PFSK-1 (cell line): Measurements from ENCODE around the gene DNAJC17.
A peak's percentile ranks its signal among the peaks of the same experiment; 100 is the strongest.

Experiments used
- FOXP2 ChIP-seq: optimal IDR thresholded peaks from 2 replicates; pipeline ENCODE3; 2011; ENCODE audit warnings: borderline replicate concordance, control low read depth, inconsistent platforms; ENCODE audit not compliant: insufficient read depth; ENCODE audit errors: extremely low read length, extremely low read depth
- POLR2AphosphoS5 ChIP-seq: IDR thresholded peaks from 2 replicates; pipeline ENCODE4 v1.6.1; 2012; ENCODE audit warnings: low read depth, mild to moderate bottlenecking, control low read depth, low read length, moderate library complexity
- SIN3A ChIP-seq: IDR thresholded peaks from 2 replicates; pipeline ENCODE4 v1.6.1; 2012; ENCODE audit warnings: mild to moderate bottlenecking, low read length, moderate library complexity, borderline replicate concordance; ENCODE audit not compliant: insufficient read depth
- TAF1 ChIP-seq: IDR thresholded peaks from 2 replicates; pipeline ENCODE4 v1.6.1; 2012; ENCODE audit warnings: low read length, control low read depth, borderline replicate concordance; ENCODE audit not compliant: insufficient read depth
- TF ChIP-seq, protein P1 (sequence below), 2 experiments: IDR thresholded peaks; 2 replicates each; pipeline versions ENCODE4 v1.6.1 to v1.8.0; 2011 to 2012; ENCODE audit warnings: low read depth in 2 of 2, low read length in 2 of 2, control low read depth in 1 of 2, inconsistent platforms in 1 of 2, mild to moderate bottlenecking in 1 of 2, moderate library complexity in 1 of 2; ENCODE audit not compliant: insufficient read depth in 1 of 2

Gene DNAJC17

DNA sequence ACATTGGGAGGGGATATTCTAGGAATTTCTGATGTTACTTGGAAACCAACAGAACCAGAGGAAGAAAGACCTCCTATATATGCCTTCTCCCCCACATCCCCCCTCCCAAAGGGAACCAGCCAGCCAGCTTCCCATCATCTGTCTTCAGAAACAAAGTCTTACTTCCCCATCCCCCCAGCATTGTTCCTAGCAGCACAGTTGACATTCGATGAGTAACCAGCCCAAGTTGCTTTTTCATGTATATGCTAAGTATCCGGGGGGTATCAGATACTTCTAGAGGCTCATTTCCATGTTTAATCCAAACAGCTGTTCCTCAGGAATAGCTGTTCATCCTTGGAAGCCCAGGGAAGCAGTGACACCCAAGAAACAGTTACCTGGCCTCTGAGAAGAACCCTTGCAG lies 68.2 kb downstream of the DNAJC17 start:
- TF ChIP-seq TAF1 (no peak), FOXP2 (no peak), POLR2AphosphoS5 (no peak), SIN3A (no peak)
- TF ChIP-seq, protein P1, sequence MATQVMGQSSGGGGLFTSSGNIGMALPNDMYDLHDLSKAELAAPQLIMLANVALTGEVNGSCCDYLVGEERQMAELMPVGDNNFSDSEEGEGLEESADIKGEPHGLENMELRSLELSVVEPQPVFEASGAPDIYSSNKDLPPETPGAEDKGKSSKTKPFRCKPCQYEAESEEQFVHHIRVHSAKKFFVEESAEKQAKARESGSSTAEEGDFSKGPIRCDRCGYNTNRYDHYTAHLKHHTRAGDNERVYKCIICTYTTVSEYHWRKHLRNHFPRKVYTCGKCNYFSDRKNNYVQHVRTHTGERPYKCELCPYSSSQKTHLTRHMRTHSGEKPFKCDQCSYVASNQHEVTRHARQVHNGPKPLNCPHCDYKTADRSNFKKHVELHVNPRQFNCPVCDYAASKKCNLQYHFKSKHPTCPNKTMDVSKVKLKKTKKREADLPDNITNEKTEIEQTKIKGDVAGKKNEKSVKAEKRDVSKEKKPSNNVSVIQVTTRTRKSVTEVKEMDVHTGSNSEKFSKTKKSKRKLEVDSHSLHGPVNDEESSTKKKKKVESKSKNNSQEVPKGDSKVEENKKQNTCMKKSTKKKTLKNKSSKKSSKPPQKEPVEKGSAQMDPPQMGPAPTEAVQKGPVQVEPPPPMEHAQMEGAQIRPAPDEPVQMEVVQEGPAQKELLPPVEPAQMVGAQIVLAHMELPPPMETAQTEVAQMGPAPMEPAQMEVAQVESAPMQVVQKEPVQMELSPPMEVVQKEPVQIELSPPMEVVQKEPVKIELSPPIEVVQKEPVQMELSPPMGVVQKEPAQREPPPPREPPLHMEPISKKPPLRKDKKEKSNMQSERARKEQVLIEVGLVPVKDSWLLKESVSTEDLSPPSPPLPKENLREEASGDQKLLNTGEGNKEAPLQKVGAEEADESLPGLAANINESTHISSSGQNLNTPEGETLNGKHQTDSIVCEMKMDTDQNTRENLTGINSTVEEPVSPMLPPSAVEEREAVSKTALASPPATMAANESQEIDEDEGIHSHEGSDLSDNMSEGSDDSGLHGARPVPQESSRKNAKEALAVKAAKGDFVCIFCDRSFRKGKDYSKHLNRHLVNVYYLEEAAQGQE (IDR thresholded peaks at IDR 0.05; ENCODE audit: insufficient read depth in 1 of 2, low read depth in 2 of 2, low read length in 2 of 2) = no peak

DNA sequence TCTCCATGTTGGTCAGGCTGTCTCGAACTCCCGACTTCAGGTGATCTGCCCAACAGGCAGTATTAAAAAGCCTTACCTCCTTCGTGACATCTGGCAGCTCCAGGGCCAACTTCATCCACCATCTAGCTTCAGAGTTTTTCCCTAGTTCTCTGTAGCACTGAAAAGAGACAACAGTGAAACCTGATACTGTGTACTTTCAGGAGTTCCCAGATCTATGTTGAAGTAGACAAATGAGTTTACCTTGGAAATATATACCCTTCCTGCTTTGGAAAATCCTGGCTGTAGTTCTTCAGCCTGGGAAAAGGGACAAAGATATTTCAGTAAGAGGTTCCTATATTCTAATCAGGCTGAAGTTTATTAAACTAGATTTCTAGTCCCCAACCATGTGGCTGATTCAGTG lies 70.2 kb downstream of the DNAJC17 start:
- no peak for TF ChIP-seq SIN3A
- TF ChIP-seq TAF1 = no peak
- TF ChIP-seq FOXP2 = no peak
- no peak for TF ChIP-seq POLR2AphosphoS5
- TF ChIP-seq, protein P1 (IDR thresholded peaks at IDR 0.05; ENCODE audit: insufficient read depth in 1 of 2, low read depth in 2 of 2, low read length in 2 of 2) = no peak

DNA sequence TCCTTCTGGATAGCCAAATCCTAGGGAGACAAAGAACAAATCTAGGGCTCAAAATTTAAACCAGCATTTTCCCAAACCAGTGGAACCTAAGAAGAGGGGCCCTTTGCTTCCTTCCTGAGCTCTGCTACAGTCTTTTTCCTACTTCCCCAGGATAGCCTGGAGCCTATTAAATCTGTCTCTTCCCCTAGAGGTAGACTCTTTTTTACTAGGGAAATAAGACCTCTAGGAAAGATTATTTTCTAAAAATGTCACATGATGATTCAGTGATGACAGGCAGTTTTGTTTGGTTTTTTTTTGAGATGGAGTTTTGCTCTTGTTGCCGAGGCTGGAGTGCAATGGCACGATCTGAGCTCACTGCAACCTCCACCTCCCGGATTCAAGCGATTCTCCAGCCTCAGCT lies 70.7 kb downstream of the DNAJC17 start:
- TF ChIP-seq TAF1 (no peak), SIN3A (no peak), POLR2AphosphoS5 (no peak)

DNA sequence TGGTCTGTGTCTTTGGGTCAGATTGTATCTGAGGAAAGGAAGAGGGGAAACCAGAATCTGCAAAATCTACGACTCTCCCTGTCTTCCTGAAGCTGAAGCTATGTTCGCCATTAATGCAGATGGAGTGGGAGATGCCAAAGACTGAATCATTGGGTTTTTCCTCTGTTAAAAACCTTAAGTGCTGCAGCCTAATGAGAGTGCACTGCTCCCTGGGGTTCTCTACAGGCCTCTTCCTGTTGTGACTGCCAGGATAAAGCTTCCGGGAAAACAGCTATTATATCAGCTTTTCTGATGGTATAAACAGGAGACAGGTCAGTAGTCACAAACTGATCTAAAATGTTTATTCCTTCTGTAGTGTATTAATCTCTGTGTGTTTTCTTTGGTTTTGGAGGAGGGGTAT lies 76.2 kb downstream of the DNAJC17 start:
- TF ChIP-seq SIN3A (no peak), FOXP2 (peak; percentile 53), TAF1 (no peak), POLR2AphosphoS5 (no peak)
- TF ChIP-seq, protein P1 (IDR thresholded peaks at IDR 0.05; ENCODE audit: insufficient read depth in 1 of 2, low read depth in 2 of 2, low read length in 2 of 2) = peak in 1 of 2 experiments; percentile 61; a peak in 1 of 4 replicates

DNA sequence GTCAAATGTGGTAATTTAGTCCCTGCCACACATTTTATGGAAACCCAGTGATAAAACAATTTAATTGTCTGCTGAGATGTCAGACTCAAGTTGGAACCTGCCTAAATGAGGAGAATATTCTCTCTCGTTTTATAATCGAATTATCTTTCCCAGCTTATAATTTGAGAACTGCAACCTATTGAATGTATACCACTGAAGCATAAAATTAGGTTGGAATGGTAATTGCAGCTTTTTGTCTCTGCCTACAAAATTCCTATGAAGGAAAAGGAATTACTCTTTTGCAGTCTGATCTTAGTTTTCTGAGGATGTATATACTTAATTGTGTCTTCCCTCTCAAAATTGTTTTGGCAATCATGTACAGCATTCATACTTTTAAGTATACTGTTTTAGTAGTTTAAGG lies 83.4 kb downstream of the DNAJC17 start:
- TF ChIP-seq, protein P1 (IDR thresholded peaks at IDR 0.05; ENCODE audit: insufficient read depth in 1 of 2, low read depth in 2 of 2, low read length in 2 of 2) = no peak
- TF ChIP-seq SIN3A (no peak), POLR2AphosphoS5 (no peak), FOXP2 (no peak), TAF1 (no peak)
